ENCODE results near the gene GRB14.

- TF ChIP-seq TCF7L2 (IDR thresholded peaks at IDR 0.05; ENCODE audit: borderline replicate concordance, extremely low read depth, insufficient read depth, insufficient read length) (no peak), JUND (IDR thresholded peaks at IDR 0.05) (no peak), MAX (IDR thresholded peaks at IDR 0.05) (no peak), CTCF (IDR thresholded peaks at IDR 0.05 in 2 of 3, conservative IDR thresholded peaks at IDR 0.05 in 1 of 3; ENCODE audit: borderline replicate concordance in 1 of 3, insufficient read depth in 1 of 3, low read depth in 2 of 3, low read length in 2 of 3) (no peak), FOSL1 (IDR thresholded peaks at IDR 0.05; ENCODE audit: low read depth) (no peak), RAD21 (IDR thresholded peaks at IDR 0.05; ENCODE audit: low read depth) (no peak), SIN3A (IDR thresholded peaks at IDR 0.05; ENCODE audit: low read depth) (no peak), POLR2A (IDR thresholded peaks at IDR 0.05; ENCODE audit: borderline replicate concordance, extremely low read depth, insufficient read depth, insufficient read length) (no peak), REST (IDR thresholded peaks at IDR 0.05; ENCODE audit: low read depth) (no peak), POLR2AphosphoS5 (IDR thresholded peaks at IDR 0.05; ENCODE audit: low read depth, low read length) (no peak), YY1 (IDR thresholded peaks at IDR 0.05; ENCODE audit: extremely low read depth, insufficient replicate concordance, low read depth, low read length) (no peak), ZFX (IDR thresholded peaks at IDR 0.05) (no peak), ZBTB33 (IDR thresholded peaks at IDR 0.05; ENCODE audit: extremely low read depth, insufficient replicate concordance, low read length) (no peak), CBX3 (IDR thresholded peaks at IDR 0.05; ENCODE audit: low read depth) (no peak)
Measured at GRCh38 chr2:164581050-164581449, 40.2 kb downstream of the GRB14 start.

Measured in HCT116 (cell line).